PFSK-1 (cell line): Measurements from ENCODE around the gene PPP3CA.

ENCODE experiments used
- FOXP2 ChIP-seq: optimal IDR thresholded peaks from 2 replicates; pipeline ENCODE3; 2011; ENCODE audit warnings: borderline replicate concordance, control low read depth, inconsistent platforms; ENCODE audit not compliant: insufficient read depth; ENCODE audit errors: extremely low read length, extremely low read depth
- POLR2AphosphoS5 ChIP-seq: IDR thresholded peaks from 2 replicates; pipeline ENCODE4 v1.6.1; 2012; ENCODE audit warnings: low read depth, mild to moderate bottlenecking, control low read depth, low read length, moderate library complexity
- SIN3A ChIP-seq: IDR thresholded peaks from 2 replicates; pipeline ENCODE4 v1.6.1; 2012; ENCODE audit warnings: mild to moderate bottlenecking, low read length, moderate library complexity, borderline replicate concordance; ENCODE audit not compliant: insufficient read depth
- TAF1 ChIP-seq: IDR thresholded peaks from 2 replicates; pipeline ENCODE4 v1.6.1; 2012; ENCODE audit warnings: low read length, control low read depth, borderline replicate concordance; ENCODE audit not compliant: insufficient read depth
- TF ChIP-seq, protein P1 (sequence below), 2 experiments: IDR thresholded peaks; 2 replicates each; pipeline versions ENCODE4 v1.6.1 to v1.8.0; 2011 to 2012; ENCODE audit warnings: low read depth in 2 of 2, low read length in 2 of 2, control low read depth in 1 of 2, inconsistent platforms in 1 of 2, mild to moderate bottlenecking in 1 of 2, moderate library complexity in 1 of 2; ENCODE audit not compliant: insufficient read depth in 1 of 2

PPP3CA gene

DNA sequence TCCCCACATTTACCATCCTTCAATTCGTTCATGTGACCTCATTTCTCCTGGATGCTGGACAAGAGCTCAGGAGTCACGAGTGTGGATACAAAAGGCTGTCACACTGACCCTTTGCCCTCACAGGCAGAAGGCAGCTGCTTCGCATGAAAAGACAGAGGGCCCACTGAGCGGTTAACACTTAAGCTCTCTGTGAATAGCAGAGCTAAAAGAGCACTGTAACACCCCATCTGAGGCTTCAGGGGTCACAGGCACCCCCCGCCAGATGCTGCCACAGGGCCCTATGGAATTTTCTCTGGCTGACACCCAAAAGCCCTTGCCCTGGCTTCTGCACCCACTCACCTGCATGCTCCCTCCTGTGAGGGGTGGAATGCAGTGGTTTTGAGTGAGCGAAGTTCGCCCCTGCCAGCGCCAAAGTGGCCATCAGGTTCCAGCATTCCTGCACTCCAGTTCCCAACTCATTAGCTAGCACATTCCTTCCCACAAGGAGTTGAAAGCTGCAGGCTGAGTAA is 360.9 kb downstream of the PPP3CA start:
- TF ChIP-seq POLR2AphosphoS5 = no peak
- TF ChIP-seq FOXP2 = no peak
- TF ChIP-seq TAF1 = no peak
- no peak for TF ChIP-seq SIN3A
- TF ChIP-seq, protein P1, sequence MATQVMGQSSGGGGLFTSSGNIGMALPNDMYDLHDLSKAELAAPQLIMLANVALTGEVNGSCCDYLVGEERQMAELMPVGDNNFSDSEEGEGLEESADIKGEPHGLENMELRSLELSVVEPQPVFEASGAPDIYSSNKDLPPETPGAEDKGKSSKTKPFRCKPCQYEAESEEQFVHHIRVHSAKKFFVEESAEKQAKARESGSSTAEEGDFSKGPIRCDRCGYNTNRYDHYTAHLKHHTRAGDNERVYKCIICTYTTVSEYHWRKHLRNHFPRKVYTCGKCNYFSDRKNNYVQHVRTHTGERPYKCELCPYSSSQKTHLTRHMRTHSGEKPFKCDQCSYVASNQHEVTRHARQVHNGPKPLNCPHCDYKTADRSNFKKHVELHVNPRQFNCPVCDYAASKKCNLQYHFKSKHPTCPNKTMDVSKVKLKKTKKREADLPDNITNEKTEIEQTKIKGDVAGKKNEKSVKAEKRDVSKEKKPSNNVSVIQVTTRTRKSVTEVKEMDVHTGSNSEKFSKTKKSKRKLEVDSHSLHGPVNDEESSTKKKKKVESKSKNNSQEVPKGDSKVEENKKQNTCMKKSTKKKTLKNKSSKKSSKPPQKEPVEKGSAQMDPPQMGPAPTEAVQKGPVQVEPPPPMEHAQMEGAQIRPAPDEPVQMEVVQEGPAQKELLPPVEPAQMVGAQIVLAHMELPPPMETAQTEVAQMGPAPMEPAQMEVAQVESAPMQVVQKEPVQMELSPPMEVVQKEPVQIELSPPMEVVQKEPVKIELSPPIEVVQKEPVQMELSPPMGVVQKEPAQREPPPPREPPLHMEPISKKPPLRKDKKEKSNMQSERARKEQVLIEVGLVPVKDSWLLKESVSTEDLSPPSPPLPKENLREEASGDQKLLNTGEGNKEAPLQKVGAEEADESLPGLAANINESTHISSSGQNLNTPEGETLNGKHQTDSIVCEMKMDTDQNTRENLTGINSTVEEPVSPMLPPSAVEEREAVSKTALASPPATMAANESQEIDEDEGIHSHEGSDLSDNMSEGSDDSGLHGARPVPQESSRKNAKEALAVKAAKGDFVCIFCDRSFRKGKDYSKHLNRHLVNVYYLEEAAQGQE (IDR thresholded peaks at IDR 0.05; ENCODE audit: insufficient read depth in 1 of 2, low read depth in 2 of 2, low read length in 2 of 2) = no peak

DNA sequence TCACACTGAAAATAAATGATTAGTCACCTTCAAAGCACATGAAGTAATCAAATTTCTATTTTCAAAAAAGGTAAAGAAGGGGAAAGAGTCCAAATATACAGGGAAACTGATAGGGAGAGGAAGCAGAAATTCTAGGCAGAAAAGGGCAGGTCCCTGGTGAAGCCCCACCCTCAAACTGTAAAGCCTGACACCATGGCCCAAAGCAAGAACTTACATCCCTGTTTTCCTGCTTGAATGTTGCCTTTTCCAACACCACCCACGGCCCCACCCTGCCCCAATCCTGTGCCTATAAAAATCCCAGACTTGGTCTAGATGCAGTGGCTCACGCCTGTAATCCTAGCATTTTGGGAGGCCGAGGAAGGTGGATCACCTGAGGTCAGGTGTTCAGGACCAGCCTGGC is 361.8 kb downstream of the PPP3CA start:
- TF ChIP-seq SIN3A (no peak), FOXP2 (no peak), POLR2AphosphoS5 (no peak), TAF1 (no peak)
- TF ChIP-seq, protein P1 (IDR thresholded peaks at IDR 0.05; ENCODE audit: insufficient read depth in 1 of 2, low read depth in 2 of 2, low read length in 2 of 2) = no peak

DNA sequence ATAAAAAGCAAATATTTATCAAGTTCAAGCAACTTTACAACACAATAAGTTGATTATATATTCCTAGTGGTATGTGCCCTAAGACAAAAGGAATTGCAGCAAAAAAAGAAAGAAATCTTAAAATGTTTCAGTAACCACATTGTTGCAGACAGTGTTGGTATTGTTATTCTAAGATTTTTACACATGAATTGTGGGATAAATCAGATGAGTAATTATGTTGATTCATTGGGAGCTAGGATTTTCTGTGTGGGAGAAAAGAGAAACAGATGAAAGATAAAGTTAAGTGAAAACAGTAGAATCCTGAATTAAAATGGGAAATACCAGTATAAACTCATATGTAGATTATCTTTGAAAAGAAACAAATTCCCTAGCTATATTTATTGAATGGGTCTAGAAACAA is 362.4 kb downstream of the PPP3CA start:
- no peak for TF ChIP-seq TAF1

DNA sequence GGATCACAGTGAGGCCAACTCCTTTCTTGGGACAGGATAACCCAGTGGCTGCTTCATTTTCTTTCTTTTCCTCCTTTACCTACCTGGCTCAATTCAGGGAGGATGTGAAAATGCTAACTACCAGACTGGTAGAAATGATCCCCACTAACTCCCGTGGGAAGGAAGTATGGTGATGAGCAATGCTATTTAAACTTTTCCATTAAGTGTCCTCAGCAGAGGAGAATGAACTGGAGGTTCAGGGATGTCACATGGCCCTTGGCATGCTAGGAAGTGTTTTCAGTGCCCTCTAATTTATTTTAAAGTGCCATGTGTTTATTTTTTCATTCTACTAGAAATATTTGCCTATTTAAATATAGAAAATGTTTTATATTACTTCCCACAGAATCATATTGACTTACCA is 363.9 kb downstream of the PPP3CA start:
- no peak for TF ChIP-seq POLR2AphosphoS5
- TF ChIP-seq SIN3A = no peak
- no peak for TF ChIP-seq FOXP2
- TF ChIP-seq, protein P1 (IDR thresholded peaks at IDR 0.05; ENCODE audit: insufficient read depth in 1 of 2, low read depth in 2 of 2, low read length in 2 of 2) = no peak
- no peak for TF ChIP-seq TAF1

DNA sequence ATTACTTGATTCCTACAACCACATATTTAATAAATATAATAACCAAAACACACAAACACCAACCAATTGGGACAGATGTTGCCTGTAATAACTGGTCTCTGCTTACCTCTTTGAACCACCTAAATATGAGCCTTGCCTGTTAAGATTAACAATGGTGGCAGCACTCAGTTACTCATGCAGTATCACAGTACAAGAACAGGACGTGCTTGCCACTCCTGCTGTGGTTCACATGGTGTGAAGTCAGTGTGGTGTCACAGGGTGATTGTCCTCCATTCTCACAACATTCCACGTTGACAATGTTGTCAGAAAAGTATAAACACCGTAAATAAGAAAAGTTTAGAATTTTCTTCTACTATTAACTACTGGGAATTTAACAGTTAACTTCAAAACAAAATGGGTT is 365.0 kb downstream of the PPP3CA start:
- TF ChIP-seq, protein P1 (IDR thresholded peaks at IDR 0.05; ENCODE audit: insufficient read depth in 1 of 2, low read depth in 2 of 2, low read length in 2 of 2) = no peak
- TF ChIP-seq TAF1 (no peak), FOXP2 (no peak), POLR2AphosphoS5 (no peak), SIN3A (no peak)
